LNCaP clone FGC (cell line): ENCODE measurements around the gene BPIFB4.
"Not testable (repeated sequence)": the region's sequence is repeated elsewhere in the genome, so short reads cannot be mapped to it uniquely, and the experiment has no call there.

ENCODE experiments used
- DNase-seq: peaks from one replicate; pipeline ENCODE4 v3.0.0-alpha.2; 2011; ENCODE audit warnings: low read depth
- H3K4me3 ChIP-seq: 2 replicates; pipeline ENCODE4 v1.5.1; 2011; ENCODE audit warnings: mild to moderate bottlenecking, low read depth, low read length, control low read depth
- CTCF ChIP-seq: IDR thresholded peaks from 2 replicates; pipeline ENCODE4 v1.5.1; 2012; ENCODE audit warnings: mild to moderate bottlenecking; ENCODE audit not compliant: control insufficient read depth, insufficient read depth; ENCODE audit errors: extremely low read depth

BPIFB4 gene

GRCh38 chr20:33099843-33100538 lies 20.5 kb downstream of the BPIFB4 start:
- no peak for TF ChIP-seq CTCF
- no peak overlapping the region for H3K4me3 ChIP-seq
- no peak for DNase-seq

GRCh38 chr20:33103556-33103955 lies 24.1 kb downstream of the BPIFB4 start:
- H3K4me3 ChIP-seq, result no peak overlapping the region
- no peak for DNase-seq
- TF ChIP-seq CTCF, result no peak

GRCh38 chr20:33104336-33104735 lies 24.9 kb downstream of the BPIFB4 start:
- no peak for TF ChIP-seq CTCF
- H3K4me3 ChIP-seq, result no peak overlapping the region
- no peak for DNase-seq

GRCh38 chr20:33105316-33105924 lies 26.0 kb downstream of the BPIFB4 start:
- no peak overlapping the region for H3K4me3 ChIP-seq
- no peak for TF ChIP-seq CTCF
- no peak for DNase-seq

GRCh38 chr20:33106058-33106620 lies 26.7 kb downstream of the BPIFB4 start:
- DNase-seq, H3K4me3 ChIP-seq: not testable (repeated sequence)

- no peak for DNase-seq
- H3K4me3 ChIP-seq, result no peak overlapping the region
- no peak for TF ChIP-seq CTCF
Measured at GRCh38 chr20:33108661-33109060, 29.2 kb downstream of the BPIFB4 start.

- no peak for DNase-seq
- no peak overlapping the region for H3K4me3 ChIP-seq
- no peak for TF ChIP-seq CTCF
Measured at GRCh38 chr20:33110147-33110825, 30.8 kb downstream of the BPIFB4 start.
